ENCODE results near the gene RILPL2.
A peak's percentile ranks its signal among the peaks of the same experiment; 100 is the strongest.
"Not testable (repeated sequence)": the region's sequence is repeated elsewhere in the genome, so short reads cannot be mapped to it uniquely, and the experiment has no call there.

Gene RILPL2

GRCh38 chr12:123407269-123407668 is 29.2 kb downstream of the RILPL2 start:
- DNase-seq (ENCODE audit: low read depth, low spot score) = not testable (repeated sequence)

GRCh38 chr12:123404581-123404980 is 31.9 kb downstream of the RILPL2 start:
- no peak for DNase-seq (ENCODE audit: low read depth, low spot score)

DNA sequence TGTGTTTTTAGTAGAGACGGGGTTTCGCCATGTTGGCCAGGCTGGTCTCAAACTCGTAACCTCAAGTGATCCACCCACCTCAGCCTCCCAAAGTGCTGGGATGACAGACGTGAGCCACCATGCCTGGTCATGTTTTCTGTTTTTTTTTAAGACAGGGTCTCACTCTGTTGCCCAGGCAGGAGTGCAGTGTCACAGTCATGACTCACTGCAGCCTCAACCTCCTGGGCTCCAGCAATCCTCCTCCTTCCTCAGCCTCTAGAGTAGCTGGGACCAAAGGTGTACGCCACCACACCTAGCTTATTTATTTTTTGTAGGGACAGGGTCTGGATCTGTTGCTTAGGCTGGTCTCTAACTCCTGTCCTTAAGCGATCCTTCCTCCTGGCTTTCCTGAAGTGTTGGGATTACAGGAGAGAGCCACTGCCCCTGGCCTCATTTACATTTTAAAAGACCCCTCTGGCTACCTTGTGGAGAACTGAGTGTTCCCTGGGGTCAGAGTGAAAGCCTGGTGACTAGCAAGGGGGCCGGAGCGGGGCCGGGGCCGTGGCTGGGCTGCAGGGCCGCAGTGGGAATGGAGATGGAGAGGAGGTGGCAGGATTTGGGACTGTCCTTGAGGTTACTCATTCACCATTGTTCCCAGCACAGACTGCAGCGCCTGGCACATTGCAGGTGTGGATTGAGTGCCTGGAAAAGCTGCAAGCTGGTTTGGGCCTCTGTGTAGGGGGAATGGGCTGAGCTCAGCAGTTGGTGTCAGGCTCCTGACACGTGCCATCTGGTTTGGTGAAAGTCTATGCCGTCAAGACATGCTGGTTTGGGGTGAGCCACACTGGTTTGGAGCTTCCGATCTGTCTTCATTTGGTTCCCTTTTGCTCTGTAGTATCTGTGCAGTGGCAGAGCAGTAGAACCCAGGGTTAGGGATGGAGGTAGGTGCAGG is 34.5 kb downstream of the RILPL2 start:
- no peak for DNase-seq (ENCODE audit: low read depth, low spot score)

DNA sequence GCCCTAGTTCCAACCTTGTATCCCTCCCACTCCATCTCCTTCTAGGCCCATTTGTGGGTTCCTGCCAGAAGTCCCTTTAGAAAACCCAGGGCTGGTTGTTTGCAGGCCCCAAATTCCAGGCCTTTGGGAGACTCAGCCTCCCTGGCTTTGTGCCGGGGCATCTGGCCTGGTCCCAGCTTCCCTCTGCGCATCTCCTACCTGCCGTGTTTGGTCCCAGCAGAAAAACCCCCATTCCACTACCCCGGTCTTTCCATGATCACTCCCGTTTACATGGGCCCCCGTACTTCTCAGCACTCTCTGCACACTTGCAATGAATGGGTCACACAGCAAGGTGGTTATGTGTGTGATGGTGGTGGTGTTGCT is 37.2 kb downstream of the RILPL2 start:
- no peak for DNase-seq (ENCODE audit: low read depth, low spot score)

DNA sequence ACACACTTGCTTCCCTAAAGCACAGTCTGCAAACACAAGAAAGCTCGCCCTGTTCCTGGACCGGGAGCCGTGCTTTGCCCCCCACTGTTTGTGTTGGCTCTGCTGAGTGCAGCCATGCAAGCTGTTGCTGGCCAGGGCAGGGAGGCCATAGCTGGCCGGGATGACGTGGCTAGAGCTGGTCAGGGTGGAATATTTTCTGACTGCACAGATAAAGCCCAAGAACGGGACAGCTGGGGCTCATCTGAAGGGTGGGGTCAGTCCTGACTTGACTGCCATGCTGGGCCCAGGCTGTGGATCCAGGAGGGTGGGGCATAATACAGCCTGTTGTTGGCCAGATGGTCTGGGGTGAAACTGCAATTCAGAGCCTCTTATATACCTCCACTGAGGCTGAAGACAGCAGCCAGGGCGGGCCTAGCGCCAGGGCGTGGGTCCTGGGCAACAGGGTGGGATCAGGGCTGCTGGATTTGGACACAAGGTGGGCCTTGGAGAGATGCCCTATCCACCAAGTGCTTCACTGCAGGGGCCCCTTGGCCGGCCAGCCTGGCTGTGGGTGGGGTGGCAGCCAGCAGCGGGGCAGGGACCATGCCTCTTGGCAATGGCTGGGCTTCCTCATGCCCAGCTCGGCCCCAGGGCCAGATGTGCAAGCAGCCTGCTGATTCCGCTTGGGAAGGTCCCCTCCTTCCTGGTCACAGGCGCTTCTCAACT is 37.8 kb downstream of the RILPL2 start:
- DNase-seq (ENCODE audit: low read depth, low spot score) = peak; percentile 36

DNA sequence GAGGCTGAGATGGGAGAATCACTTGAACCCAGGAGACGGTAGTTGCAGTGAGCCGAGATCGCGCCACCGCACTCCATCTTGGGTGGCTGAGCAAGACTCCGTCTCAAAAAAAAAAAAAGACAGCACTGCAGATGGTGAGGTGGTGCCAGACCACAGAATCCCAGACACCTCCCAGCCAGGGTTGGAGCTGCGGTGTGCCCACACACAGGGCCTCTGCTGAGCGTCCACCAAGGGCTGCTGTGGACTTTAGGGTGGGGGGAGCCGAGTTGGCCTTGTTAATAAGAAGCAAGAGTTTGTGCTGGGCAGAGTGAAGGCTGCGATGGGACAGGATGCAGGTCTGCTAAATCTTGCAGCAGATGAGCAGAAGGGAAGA is 38.3 kb downstream of the RILPL2 start:
- DNase-seq (ENCODE audit: low read depth, low spot score) = no peak

DNA sequence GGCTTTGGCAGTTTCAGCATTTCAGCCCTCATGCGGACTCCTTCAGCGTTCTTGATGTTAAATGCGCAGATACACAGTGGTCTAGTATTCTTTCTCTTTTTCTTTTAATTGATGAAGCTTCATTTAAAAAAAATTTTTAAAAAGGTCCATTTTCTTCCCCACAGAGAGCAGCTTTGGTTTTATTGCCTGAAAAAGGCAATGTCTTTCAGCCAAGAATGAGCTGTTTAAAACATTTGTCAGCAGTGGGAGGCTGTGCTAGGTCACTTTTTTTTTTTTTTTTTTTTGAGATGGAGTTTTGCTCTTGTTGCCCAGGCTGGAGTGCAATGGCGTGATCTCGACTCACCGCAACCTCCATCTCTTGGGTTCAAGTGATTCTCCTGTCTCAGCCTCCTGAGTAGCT is 39.1 kb downstream of the RILPL2 start:
- no peak for DNase-seq (ENCODE audit: low read depth, low spot score)

GRCh38 chr12:123396954-123397353 is 39.5 kb downstream of the RILPL2 start:
- no peak for DNase-seq (ENCODE audit: low read depth, low spot score)

- DNase-seq (ENCODE audit: low read depth, low spot score) = no peak
These were observed 39.9 kb downstream of the RILPL2 start for GRCh38 chr12:123396543-123396942.

DNA sequence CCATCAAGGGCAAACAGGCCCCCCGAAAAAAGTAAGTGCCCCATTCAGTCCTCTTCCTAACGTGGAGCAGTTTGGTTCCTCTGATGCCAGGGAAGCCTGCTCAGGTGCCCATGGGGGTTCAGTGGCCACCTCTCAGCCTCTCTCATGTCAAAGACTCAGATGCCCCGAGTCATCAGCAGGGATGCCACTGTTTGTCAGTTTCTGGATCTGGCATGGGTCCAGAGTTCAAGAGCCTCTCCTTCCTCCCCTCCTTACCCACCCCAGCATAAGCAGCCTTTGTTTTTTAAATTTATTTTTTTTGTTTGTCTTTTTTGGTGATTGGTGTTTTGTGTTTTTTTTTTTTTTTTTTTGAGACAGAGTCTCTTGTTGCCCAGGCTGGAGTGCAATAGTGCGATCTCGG is 41.2 kb downstream of the RILPL2 start:
- no peak for DNase-seq (ENCODE audit: low read depth, low spot score)

DNA sequence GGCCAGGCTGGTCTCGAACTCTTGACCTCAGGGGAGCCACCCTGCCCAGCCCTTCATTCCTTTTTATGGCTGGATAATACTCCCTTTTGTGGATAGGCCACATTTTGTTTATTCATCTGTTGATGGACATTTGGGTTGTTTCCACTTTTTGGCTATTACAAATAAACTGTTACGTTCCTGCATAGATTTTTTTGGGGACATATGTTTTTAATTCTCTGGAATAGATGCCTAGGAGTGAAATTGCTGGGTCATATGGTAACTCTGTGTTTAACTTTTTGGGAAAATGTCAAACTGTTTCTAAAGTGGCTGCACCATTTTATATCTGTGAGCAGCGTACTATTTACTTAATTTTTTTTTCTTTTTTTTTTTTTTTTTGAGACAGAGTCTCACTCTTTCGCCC is 42.7 kb downstream of the RILPL2 start:
- DNase-seq (ENCODE audit: low read depth, low spot score) = no peak

GRCh38 chr12:123391546-123392343 is 44.7 kb downstream of the RILPL2 start:
- DNase-seq (ENCODE audit: low read depth, low spot score) = no peak

GRCh38 chr12:123390498-123391426 is 45.7 kb downstream of the RILPL2 start:
- no peak for DNase-seq (ENCODE audit: low read depth, low spot score)

- DNase-seq (ENCODE audit: low read depth, low spot score) = no peak
These were observed 46.7 kb downstream of the RILPL2 start for GRCh38 chr12:123389560-123390351.

GRCh38 chr12:123388951-123389559 is 47.4 kb downstream of the RILPL2 start:
- no peak for DNase-seq (ENCODE audit: low read depth, low spot score)

GRCh38 chr12:123388177-123388950 is 48.1 kb downstream of the RILPL2 start:
- DNase-seq (ENCODE audit: low read depth, low spot score) = no peak

DNA sequence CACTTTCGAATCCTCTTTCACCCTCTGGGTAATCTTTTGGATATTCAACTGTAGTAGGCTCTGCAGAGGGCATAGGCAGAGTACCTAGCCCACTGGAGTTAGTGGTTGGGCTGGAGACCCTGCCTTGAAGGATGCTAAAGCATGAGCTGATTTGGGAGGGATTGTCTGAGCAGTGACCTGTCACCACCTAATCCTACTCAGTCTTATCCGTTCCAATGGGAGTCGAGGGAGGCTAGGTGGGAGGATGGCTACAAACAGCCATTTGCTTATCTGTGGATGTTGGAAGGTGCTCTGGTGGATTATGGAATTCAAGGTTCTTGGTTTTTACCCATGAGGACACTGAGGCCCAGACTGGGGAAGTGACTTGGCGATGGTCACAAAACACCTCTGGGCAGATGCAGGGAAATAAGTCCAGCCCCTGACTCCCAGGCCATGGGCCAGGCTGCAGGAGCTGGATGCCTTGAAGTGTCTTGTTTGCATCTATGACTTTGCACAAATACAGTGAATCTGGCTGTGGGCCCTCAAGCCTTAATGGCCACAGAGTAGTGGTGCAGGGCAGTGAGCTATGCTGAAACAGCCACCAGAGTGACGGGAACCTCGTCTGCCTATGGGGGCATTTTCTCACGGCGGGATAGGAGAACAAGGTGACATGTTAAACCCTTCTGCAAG is 48.8 kb downstream of the RILPL2 start:
- no peak for DNase-seq (ENCODE audit: low read depth, low spot score)

- DNase-seq (ENCODE audit: low read depth, low spot score) = not testable (repeated sequence)
These were observed 50.9 kb downstream of the RILPL2 start for GRCh38 chr12:123385536-123385935.

- no peak for DNase-seq (ENCODE audit: low read depth, low spot score)
These were observed 51.5 kb downstream of the RILPL2 start for GRCh38 chr12:123384994-123385376.
